Measurements from ENCODE around the gene KAT2A.
A peak's percentile ranks its signal among the peaks of the same experiment; 100 is the strongest.

The KAT2A gene

GRCh38 chr17:42090964-42091790 is 30.0 kb downstream of the KAT2A start:
- DNase-seq: no peak

DNA sequence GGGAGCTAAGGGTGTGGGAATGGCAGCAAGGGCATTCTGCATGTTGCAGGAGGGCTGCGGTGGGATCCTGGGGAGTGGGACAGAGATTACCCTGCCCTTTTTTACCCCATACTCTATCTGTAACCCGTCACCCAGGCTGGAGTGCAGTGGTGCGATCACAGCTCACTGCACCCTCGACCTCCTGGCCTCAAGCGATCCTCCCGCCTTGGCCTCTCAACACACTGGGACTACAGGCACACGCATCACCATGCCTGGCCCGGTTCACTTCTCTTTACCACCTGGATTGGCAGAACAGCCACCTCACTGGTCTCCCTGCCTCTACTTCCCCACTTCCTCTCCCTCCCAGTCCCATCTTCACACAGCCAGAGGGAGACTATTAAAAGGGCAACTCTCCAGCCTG is 32.4 kb downstream of the KAT2A start:
- no peak for DNase-seq

DNA sequence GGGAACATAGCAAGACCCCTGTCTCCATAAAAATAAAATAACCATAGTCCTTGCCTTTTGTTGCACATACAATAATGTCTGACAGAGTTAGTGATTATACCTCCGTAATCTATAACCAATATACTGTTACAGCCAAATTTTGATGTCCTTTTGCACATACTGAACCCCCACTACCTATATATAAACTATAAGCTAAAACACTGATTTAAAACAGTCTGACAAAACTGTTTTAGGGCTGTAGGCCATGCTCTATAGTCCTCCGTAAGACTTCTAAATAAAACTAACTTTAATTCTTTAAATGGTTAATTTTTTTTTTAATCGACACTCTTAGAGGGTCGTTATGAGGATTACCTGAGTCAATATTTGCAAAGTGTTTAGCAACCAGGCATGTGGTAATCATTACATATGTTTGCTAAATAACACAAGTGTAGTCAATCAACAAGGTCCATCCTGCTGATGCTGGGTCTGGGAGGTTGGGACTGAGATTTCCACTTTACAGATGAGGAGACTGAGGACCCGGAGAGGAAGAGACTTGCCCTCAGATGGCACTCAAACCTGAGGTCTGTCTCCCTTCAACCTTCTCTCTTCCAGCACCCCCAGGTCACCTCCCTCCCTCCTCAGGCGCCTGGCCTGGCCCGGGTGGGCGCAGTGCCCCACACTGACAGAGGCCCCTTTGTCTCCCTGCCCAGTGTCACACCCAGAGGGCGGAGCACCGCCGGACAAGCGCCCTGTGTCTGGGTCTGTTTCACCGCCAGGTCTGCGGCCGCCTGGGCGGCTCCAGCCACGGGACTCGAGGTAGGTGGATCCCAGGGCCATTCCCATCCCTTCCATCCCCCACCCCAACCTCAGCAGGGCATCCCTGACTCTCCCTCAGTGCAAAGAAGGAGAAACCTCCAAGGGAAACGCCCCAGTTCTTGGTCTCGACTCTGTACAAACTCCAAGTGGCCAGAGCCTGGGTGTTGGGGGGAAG is 33.1 kb downstream of the KAT2A start:
- DNase-seq: no peak

- DNase-seq: no peak
These were observed 34.0 kb downstream of the KAT2A start for GRCh38 chr17:42087042-42087701.

DNA sequence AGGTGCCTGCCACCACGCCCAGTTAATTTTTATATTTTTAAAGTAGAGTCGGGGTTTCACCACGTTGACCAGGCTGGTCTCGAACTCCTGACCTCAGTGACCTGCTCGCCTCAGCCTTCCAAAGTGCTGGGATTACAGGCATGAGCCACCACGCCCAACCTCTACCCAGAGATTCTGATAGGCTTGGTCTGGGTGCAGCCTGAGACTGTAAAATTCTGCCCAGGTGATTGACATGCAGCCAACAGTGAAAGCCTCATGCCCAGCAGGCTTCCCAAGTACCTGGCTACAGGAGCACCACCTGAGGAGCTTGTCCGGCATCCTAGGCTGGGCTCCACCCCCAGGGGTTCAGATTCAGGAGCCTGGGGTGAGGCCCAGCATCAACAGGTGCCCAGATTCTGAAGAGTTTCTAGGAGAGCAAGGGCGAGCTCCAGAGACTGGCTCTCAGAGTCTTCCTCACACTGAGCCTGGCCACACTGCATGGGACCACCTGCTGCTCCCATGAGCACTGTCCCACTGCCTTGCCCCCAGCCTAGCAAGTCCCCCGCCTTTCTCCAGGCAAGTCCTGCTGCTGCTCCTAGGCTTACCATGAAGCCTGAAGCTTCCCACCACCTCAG is 39.5 kb downstream of the KAT2A start:
- DNase-seq: no peak

- no peak for DNase-seq
These were observed 41.6 kb downstream of the KAT2A start for GRCh38 chr17:42079541-42079940.

DNA sequence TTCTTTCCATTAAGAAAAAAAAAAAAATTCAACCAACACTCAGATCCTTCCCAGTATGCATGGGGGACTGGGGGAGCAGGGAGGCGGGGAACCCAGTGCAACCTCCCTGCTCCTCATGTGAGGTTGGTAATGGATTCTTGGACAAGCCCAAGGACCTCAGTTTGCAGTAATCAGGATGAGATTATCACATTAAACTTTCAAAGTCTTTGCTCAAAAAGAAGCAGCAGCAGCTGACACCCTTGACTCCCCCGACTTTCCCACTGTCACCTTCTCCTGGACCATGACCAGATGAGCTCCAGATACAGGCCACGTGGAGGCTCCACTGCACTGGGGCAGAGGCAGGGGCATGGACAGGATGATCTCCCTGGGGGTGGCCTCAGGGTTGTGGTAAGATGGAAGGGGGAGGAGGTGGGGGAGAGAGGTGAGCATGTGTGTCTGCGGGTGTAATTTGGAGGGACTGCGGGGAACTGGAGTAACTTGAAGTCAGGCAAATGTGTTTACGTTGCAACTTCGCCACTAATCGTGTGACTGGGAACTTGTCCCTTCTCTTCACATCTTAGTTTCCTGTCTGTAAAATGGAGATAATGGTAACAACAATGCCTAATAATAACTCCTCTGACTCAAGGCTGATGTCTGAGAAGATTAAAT is 42.6 kb downstream of the KAT2A start:
- no peak for DNase-seq

DNA sequence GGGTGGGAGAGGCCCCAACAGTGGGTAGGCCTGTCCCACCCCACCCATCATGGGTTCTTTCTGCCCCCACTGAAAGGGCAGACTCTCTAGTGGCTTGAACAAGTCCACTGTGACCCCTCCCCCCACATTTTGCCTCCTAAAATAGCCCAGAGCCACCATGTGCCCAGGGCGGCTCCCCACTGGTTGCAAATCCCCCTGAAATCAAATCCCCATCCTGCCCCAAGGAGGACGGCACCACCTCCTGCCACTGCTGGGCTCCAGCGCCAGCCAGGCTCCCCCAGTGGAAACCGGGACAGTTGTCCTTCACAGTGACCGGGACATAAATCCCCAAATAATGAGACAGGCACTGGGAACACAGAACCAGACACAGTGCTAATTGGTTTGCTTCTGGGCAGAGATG is 43.4 kb downstream of the KAT2A start:
- DNase-seq: no peak

- DNase-seq: no peak
These were observed 44.2 kb downstream of the KAT2A start for GRCh38 chr17:42076797-42077559.

- no peak for DNase-seq
These were observed 45.4 kb downstream of the KAT2A start for GRCh38 chr17:42075789-42076188.

DNA sequence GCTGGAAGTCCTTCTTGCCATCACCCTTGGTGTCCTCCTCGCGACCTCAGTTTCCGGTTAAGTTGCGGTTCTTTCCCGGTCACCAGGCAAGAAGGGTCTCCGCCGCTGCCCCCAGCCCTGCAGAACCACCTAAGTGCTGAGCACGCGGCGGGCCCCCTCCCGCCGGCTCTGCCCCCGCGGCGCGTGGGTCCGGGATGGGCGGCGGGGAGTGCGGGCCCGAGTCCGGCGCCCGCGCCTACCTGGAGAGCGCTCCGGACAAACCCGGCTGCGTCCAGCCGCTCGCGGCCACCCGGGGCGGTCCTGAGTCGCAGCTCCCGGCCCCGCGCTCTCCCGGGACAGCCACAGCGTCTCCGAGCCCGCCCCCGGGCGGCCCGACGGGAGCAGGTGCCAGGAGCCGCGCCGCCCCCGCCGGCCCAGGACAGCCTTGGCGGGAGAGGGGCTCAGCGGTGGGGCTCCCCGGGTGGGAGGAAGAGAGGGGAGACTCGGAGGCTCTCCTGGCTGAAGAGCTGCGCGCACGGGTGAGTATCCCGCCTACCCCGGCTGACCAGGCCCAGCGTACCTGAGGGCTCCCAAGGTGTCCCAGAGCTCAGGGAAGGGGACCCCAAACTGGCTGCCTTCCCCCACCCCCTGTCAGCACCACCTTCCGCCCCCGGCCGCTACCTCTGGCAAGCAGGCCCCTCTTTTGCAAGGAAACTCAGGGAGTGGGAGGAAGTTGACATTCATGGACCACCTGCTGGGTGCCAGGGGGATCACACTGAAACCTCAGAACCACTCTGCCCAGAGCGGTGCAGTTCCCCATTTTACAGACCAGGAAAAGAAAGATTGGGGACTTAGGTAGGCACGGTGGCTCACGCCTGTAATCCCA is 48.6 kb downstream of the KAT2A start:
- no peak for DNase-seq

DNA sequence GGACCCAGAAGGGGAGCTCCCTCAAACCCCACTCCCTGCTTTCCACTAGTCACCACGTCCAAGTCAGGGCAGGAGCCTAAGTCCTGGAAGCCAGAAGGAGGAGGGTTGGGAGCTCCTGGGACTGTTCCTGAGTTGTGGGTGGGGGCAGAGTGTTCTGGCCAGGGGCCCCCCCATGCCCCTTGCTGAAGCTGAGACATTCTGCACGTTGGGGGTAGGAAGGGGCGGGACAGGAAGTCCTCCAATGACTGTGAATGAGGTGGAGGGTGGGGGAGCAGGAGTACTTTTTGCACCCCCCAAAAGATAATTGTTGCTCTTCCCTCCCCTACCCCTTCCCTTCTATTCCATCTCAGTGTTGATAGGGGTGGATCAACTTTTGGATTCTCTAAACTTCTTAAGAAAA is 49.4 kb downstream of the KAT2A start:
- no peak for DNase-seq

DNA sequence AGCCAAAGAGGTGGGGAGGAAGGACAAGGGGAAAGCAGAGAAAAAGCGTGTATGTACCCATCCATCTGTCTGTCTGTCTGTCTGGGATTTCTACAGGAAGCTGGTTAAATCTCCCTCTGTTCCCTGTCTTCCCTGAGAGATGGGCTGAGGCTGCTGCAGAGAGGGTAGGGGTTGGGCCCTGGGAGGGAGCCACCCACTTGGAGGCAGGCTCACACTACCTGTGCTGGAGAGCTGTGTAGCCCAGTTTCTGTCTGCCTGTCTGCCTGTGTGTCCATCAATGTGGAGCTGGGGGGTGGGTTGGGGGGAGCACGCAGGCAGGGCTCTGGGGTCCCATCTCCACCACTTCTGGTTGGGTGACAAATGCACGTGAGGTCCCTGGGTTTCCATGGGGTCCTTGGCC is 52.2 kb downstream of the KAT2A start:
- no peak for DNase-seq

DNA sequence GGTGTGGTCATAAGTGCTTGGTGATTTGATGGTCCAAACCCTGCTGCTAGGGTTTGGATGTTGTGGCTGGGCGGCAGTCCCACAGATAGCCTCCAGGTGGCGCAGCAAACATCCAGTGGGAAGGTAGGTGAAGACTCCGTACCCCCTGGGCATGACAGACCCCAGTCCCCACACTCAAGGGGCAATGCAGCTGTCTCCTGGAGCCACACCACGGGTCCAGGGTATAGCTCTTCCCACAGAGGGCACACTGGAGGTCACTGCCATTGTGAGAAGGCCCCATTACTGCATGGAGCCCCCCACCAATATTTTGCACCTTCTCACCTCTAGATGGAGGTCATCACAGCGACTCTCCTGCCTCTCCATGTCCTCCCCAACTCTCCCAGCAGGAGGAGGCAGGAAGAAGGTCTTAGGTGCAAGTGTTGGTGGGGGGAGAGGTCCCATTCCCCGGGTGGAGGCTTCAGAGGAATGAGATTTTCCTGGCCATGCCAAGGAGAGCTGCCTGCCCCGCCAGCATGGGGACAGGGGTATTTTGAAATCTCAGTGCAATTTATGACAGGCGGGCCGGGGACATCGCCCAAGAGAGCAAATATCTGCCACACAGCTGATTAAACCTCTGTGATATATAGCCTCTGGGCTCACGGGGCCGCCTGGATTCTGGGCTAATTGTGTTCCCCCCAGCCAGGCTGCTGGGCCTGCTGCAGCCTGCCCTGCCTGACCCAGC is 53.6 kb downstream of the KAT2A start:
- peak; percentile 81 for DNase-seq

DNA sequence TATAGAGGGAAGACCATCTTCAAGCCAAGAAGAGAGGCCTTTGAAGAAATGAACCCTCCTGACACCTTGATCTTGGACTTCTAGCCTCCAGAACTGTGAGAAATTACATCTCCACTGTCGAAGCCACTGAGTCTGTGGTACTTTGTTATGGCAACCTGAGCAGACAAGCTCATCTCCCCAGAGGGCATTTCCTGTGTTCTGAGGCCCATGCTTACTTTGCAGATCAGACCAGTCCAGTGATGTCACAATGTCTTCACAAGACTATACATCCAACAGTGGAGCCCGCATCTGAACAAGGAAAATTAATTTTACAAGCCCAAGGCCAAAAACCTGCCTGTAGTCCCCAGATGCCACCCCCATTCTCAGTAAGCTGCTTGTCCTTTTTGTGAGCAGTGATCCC is 56.0 kb downstream of the KAT2A start:
- DNase-seq: no peak
